GM23338 (cell line): ENCODE data around the gene SYNDIG1. TPM values are rescaled to one million over a fixed set of nuclear protein-coding genes. Genes with fewer than 3 reads are reported as not detected.

Experiments used
- ATAC-seq: fragments of 200-7000 bp; cut with Tn5 transposase; 3 replicates; pipeline ENCODE4 v1.9.1; 2020
- DNase-seq: peaks from one replicate; pipeline ENCODE4 v3.0.0-alpha.2; 2015; ENCODE audit warnings: low spot score
- H2AFZ ChIP-seq: fragments of 200-600 bp; sonication (generic); 2 replicates; pipeline ENCODE4 v1.8.0; 2016; ENCODE audit warnings: antibody characterized with exemption, mild to moderate bottlenecking, moderate library complexity
- H3F3A ChIP-seq: fragments of 200-600 bp; sonication (generic); replicated peaks from 2 replicates; pipeline ENCODE4 v1.8.0; 2017; ENCODE audit warnings: antibody characterized with exemption, mixed run types, low read depth
- H3K27ac ChIP-seq: fragments of 200-600 bp; sonication (generic); 2 replicates; pipeline ENCODE4 v1.6.1; 2016; ENCODE audit warnings: low read depth
- H3K27me3 ChIP-seq: fragments of 200-600 bp; sonication (generic); 2 replicates; pipeline ENCODE4 v1.8.0; 2016; ENCODE audit warnings: mild to moderate bottlenecking, mixed run types, moderate library complexity; ENCODE audit not compliant: insufficient read depth
- H3K36me3 ChIP-seq: fragments of 200-600 bp; sonication (generic); 2 replicates; pipeline ENCODE4 v1.8.0; 2016; ENCODE audit warnings: mild to moderate bottlenecking; ENCODE audit not compliant: insufficient read depth
- H3K4me1 ChIP-seq: fragments of 200-600 bp; sonication (generic); 2 replicates; pipeline ENCODE4 v1.8.0; 2016; ENCODE audit warnings: mild to moderate bottlenecking, moderate library complexity; ENCODE audit not compliant: insufficient read depth
- H3K4me2 ChIP-seq: fragments of 200-600 bp; sonication (generic); 2 replicates; pipeline ENCODE4 v1.7.1; 2017; ENCODE audit warnings: mixed run types
- H3K4me3 ChIP-seq: fragments of 200-600 bp; sonication (generic); 2 replicates; pipeline ENCODE4 v1.6.1; 2016; ENCODE audit warnings: mixed run types
- H3K79me2 ChIP-seq: fragments of 200-600 bp; sonication (generic); replicated peaks from 2 replicates; pipeline ENCODE4 v1.8.0; 2017; ENCODE audit warnings: mild to moderate bottlenecking; ENCODE audit not compliant: insufficient read depth
- H3K9me2 ChIP-seq: fragments of 200-600 bp; sonication (generic); 2 replicates; pipeline ENCODE4 v1.8.0; 2017; ENCODE audit not compliant: insufficient read depth
- H4K20me1 ChIP-seq: fragments of 200-600 bp; sonication (generic); replicated peaks from 2 replicates; pipeline ENCODE4 v1.8.0; 2017; ENCODE audit warnings: mild to moderate bottlenecking; ENCODE audit not compliant: insufficient read depth
- H3K27ac Mint-ChIP-seq: 2 replicates; pipeline ENCODE4 v1.8.0; 2020; ENCODE audit warnings: inconsistent platforms, mild to moderate bottlenecking, moderate library complexity, mixed read lengths
- H3K27me3 Mint-ChIP-seq: 3 replicates; pipeline ENCODE4 v1.8.0; 2022; ENCODE audit warnings: low read depth, mild to moderate bottlenecking, moderate library complexity, mixed read lengths, inconsistent platforms; ENCODE audit not compliant: insufficient read depth, poor library complexity
- H3K36me3 Mint-ChIP-seq: 3 replicates; pipeline ENCODE4 v1.8.0; 2021; ENCODE audit warnings: low read depth, mild to moderate bottlenecking, inconsistent platforms, moderate library complexity, mixed read lengths
- H3K4me1 Mint-ChIP-seq: 3 replicates; pipeline ENCODE4 v1.8.0; 2020; ENCODE audit warnings: mild to moderate bottlenecking, inconsistent platforms, mixed read lengths
- H3K4me3 Mint-ChIP-seq: 3 replicates; pipeline ENCODE4 v1.8.0; 2021; ENCODE audit warnings: moderate library complexity, mild to moderate bottlenecking, inconsistent platforms, mixed read lengths
- H3K9me3 Mint-ChIP-seq: 3 replicates; pipeline ENCODE4 v1.8.0; 2020; ENCODE audit warnings: moderate library complexity, mild to moderate bottlenecking, inconsistent platforms, mixed read lengths
- CREB1 ChIP-seq: fragments of 250-450 bp; sonication (Bioruptor Pico); IDR thresholded peaks from 2 replicates; pipeline ENCODE4 v1.5.0; 2020; ENCODE audit warnings: low read depth, mild to moderate bottlenecking, moderate library complexity
- EZH2 ChIP-seq: fragments of 200-600 bp; sonication (generic); IDR thresholded peaks from one replicate; pipeline ENCODE4 v1.8.0; 2017; ENCODE audit warnings: antibody characterized with exemption, mild to moderate bottlenecking, low read depth; ENCODE audit not compliant: unreplicated experiment
- EZH2phosphoT487 ChIP-seq: fragments of 200-600 bp; sonication (generic); IDR thresholded peaks from one replicate; pipeline ENCODE4 v1.8.1; 2018; ENCODE audit warnings: antibody characterized with exemption; ENCODE audit not compliant: unreplicated experiment
- JUNB ChIP-seq: IDR thresholded peaks from one replicate; pipeline ENCODE4 v1.6.1; 2016; ENCODE audit warnings: antibody characterized with exemption; ENCODE audit not compliant: unreplicated experiment
- NANOG ChIP-seq: IDR thresholded peaks from 2 replicates; pipeline ENCODE4 v1.6.1; 2016; ENCODE audit warnings: antibody characterized with exemption, borderline replicate concordance
- STAT1 ChIP-seq: IDR thresholded peaks from one replicate; pipeline ENCODE4 v1.6.1; 2016; ENCODE audit warnings: antibody characterized with exemption; ENCODE audit not compliant: unreplicated experiment
- ZNF114 ChIP-seq: fragments of 250-450 bp; sonication (Bioruptor Pico); IDR thresholded peaks from 2 replicates; pipeline ENCODE4 v1.5.0; 2020; ENCODE audit warnings: mild to moderate bottlenecking, moderate library complexity
- ZNF331 ChIP-seq: fragments of 250-450 bp; sonication (Bioruptor Pico); IDR thresholded peaks from 2 replicates; pipeline ENCODE4 v1.5.0; 2020; ENCODE audit warnings: low read depth, mild to moderate bottlenecking, moderate library complexity
- polyA plus RNA-seq: library from polyadenylated mRNA; unstranded; fragments of >200 nt; fragmentation: Nextera tagmentation; extraction: Ambion mirVana; gene quantifications from 2 replicates; pipeline ENCODE4 v1.2.1, GENCODE V29; 2016
- total RNA-seq: library from RNA; depleted of rRNA; stranded (reverse); fragments of >200 nt; shearing (Covaris generic); gene quantifications from 2 replicates; pipeline ENCODE4 v1.2.3, GENCODE V29; 2014
- TF ChIP-seq, protein P1 (sequence below): IDR thresholded peaks from 2 replicates; pipeline ENCODE4 v1.6.1; 2016; ENCODE audit warnings: antibody characterized with exemption
- TF ChIP-seq, protein P2 (sequence below), 2 experiments: fragments of 200-600 bp in 1 of 2; sonication (generic) in 1 of 2; conservative IDR thresholded peaks; 2 replicates each; pipeline versions ENCODE4 v1.5.1 to v1.6.1; 2016 to 2017; ENCODE audit warnings: antibody characterized with exemption in 2 of 2, low read depth in 2 of 2, mild to moderate bottlenecking in 2 of 2, moderate library complexity in 1 of 2
- TF ChIP-seq, protein P3 (sequence below): IDR thresholded peaks from one replicate; pipeline ENCODE4 v1.6.1; 2018; ENCODE audit warnings: antibody characterized with exemption; ENCODE audit not compliant: unreplicated experiment
- TF ChIP-seq, protein P4 (sequence below): fragments of 250-450 bp; sonication (Bioruptor Pico); IDR thresholded peaks from 2 replicates; pipeline ENCODE4 v1.5.0; 2020; ENCODE audit warnings: mild to moderate bottlenecking, moderate library complexity

Gene SYNDIG1
- total and polyA plus RNA-seq, 2 experiments from 2014 or later: 2.8 to 4.8 TPM

DNA sequence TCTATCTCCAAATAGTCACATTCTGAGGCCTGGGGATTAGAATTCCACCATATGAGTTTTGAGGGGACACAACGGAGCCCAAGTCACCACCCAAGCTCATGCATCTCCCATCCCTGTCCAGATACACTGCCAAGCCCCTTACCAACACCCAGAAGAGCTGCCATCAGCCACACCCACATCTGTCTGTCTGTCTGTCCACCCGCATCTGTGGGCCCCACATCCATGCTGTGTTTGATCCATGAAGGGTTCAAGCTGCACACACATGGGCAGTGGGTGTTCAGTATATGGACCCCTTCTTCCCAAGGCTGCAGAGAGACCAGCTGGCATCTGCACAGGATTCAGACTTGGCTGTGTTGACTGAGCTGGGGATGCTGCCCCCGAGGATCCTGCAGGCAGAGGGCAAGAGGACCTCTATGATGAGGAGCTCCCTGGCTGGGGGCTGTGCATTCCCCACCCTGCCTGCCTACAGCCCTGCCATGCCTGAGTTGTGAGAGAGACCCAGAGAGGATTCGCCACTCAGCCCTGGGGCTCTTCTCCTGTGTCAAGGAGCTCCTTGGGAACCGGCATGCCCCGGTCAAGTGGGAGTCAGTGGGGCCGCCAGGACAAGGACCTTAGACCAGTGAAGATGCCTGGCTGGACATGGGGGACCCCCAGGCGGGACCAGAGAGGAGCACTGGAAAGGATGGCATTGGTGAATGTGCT is 206.4 kb downstream of the SYNDIG1 start:
- no peak overlapping the region for H2AFZ ChIP-seq
- Mint-ChIP-seq H3K27ac (no peak overlapping the region; the same call in 1 of the 2 replicates), H3K4me3 (no peak overlapping the region), H3K9me3 (peaks cover 4% of the 10 kb centered on the region; the same call in 2 of the 3 replicates), H3K36me3 (no peaks in the 10 kb centered on the region; the same call in 2 of the 3 replicates), H3K4me1 (0 out of 3 replicates have a peak, but pooled peaks cover 4% of the 10 kb centered on the region), H3K27me3 (peaks cover 17% of the 10 kb centered on the region)
- DNase-seq: no peak
- 0 out of 2 replicates have a peak, but pooled peaks cover 7% of the 10 kb centered on the region for H3K9me2 ChIP-seq
- ATAC-seq: no peak
- H3K36me3 ChIP-seq: no peaks in the 10 kb centered on the region
- no peaks in the 10 kb centered on the region for H3K79me2 ChIP-seq
- H3K4me1 ChIP-seq: no peaks in the 10 kb centered on the region
- H3K27ac ChIP-seq: no peak overlapping the region
- no peak overlapping the region for H3K4me2 ChIP-seq
- no peak overlapping the region for H3K4me3 ChIP-seq
- TF ChIP-seq EZH2phosphoT487 (no peak), CREB1 (CRISPR knock-in tag) (no peak), ZNF114 (CRISPR knock-in tag) (no peak), STAT1 (no peak), ZNF331 (CRISPR knock-in tag) (no peak), JUNB (no peak), EZH2 (no peak), NANOG (no peak)
- TF ChIP-seq, protein P1, sequence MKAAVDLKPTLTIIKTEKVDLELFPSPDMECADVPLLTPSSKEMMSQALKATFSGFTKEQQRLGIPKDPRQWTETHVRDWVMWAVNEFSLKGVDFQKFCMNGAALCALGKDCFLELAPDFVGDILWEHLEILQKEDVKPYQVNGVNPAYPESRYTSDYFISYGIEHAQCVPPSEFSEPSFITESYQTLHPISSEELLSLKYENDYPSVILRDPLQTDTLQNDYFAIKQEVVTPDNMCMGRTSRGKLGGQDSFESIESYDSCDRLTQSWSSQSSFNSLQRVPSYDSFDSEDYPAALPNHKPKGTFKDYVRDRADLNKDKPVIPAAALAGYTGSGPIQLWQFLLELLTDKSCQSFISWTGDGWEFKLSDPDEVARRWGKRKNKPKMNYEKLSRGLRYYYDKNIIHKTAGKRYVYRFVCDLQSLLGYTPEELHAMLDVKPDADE: no peak
- TF ChIP-seq, protein P2, sequence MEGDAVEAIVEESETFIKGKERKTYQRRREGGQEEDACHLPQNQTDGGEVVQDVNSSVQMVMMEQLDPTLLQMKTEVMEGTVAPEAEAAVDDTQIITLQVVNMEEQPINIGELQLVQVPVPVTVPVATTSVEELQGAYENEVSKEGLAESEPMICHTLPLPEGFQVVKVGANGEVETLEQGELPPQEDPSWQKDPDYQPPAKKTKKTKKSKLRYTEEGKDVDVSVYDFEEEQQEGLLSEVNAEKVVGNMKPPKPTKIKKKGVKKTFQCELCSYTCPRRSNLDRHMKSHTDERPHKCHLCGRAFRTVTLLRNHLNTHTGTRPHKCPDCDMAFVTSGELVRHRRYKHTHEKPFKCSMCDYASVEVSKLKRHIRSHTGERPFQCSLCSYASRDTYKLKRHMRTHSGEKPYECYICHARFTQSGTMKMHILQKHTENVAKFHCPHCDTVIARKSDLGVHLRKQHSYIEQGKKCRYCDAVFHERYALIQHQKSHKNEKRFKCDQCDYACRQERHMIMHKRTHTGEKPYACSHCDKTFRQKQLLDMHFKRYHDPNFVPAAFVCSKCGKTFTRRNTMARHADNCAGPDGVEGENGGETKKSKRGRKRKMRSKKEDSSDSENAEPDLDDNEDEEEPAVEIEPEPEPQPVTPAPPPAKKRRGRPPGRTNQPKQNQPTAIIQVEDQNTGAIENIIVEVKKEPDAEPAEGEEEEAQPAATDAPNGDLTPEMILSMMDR (conservative IDR thresholded peaks at IDR 0.05; ENCODE audit: low read depth in 2 of 2): no peak
- TF ChIP-seq, protein P3, sequence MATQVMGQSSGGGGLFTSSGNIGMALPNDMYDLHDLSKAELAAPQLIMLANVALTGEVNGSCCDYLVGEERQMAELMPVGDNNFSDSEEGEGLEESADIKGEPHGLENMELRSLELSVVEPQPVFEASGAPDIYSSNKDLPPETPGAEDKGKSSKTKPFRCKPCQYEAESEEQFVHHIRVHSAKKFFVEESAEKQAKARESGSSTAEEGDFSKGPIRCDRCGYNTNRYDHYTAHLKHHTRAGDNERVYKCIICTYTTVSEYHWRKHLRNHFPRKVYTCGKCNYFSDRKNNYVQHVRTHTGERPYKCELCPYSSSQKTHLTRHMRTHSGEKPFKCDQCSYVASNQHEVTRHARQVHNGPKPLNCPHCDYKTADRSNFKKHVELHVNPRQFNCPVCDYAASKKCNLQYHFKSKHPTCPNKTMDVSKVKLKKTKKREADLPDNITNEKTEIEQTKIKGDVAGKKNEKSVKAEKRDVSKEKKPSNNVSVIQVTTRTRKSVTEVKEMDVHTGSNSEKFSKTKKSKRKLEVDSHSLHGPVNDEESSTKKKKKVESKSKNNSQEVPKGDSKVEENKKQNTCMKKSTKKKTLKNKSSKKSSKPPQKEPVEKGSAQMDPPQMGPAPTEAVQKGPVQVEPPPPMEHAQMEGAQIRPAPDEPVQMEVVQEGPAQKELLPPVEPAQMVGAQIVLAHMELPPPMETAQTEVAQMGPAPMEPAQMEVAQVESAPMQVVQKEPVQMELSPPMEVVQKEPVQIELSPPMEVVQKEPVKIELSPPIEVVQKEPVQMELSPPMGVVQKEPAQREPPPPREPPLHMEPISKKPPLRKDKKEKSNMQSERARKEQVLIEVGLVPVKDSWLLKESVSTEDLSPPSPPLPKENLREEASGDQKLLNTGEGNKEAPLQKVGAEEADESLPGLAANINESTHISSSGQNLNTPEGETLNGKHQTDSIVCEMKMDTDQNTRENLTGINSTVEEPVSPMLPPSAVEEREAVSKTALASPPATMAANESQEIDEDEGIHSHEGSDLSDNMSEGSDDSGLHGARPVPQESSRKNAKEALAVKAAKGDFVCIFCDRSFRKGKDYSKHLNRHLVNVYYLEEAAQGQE: no peak
- TF ChIP-seq, protein P4, sequence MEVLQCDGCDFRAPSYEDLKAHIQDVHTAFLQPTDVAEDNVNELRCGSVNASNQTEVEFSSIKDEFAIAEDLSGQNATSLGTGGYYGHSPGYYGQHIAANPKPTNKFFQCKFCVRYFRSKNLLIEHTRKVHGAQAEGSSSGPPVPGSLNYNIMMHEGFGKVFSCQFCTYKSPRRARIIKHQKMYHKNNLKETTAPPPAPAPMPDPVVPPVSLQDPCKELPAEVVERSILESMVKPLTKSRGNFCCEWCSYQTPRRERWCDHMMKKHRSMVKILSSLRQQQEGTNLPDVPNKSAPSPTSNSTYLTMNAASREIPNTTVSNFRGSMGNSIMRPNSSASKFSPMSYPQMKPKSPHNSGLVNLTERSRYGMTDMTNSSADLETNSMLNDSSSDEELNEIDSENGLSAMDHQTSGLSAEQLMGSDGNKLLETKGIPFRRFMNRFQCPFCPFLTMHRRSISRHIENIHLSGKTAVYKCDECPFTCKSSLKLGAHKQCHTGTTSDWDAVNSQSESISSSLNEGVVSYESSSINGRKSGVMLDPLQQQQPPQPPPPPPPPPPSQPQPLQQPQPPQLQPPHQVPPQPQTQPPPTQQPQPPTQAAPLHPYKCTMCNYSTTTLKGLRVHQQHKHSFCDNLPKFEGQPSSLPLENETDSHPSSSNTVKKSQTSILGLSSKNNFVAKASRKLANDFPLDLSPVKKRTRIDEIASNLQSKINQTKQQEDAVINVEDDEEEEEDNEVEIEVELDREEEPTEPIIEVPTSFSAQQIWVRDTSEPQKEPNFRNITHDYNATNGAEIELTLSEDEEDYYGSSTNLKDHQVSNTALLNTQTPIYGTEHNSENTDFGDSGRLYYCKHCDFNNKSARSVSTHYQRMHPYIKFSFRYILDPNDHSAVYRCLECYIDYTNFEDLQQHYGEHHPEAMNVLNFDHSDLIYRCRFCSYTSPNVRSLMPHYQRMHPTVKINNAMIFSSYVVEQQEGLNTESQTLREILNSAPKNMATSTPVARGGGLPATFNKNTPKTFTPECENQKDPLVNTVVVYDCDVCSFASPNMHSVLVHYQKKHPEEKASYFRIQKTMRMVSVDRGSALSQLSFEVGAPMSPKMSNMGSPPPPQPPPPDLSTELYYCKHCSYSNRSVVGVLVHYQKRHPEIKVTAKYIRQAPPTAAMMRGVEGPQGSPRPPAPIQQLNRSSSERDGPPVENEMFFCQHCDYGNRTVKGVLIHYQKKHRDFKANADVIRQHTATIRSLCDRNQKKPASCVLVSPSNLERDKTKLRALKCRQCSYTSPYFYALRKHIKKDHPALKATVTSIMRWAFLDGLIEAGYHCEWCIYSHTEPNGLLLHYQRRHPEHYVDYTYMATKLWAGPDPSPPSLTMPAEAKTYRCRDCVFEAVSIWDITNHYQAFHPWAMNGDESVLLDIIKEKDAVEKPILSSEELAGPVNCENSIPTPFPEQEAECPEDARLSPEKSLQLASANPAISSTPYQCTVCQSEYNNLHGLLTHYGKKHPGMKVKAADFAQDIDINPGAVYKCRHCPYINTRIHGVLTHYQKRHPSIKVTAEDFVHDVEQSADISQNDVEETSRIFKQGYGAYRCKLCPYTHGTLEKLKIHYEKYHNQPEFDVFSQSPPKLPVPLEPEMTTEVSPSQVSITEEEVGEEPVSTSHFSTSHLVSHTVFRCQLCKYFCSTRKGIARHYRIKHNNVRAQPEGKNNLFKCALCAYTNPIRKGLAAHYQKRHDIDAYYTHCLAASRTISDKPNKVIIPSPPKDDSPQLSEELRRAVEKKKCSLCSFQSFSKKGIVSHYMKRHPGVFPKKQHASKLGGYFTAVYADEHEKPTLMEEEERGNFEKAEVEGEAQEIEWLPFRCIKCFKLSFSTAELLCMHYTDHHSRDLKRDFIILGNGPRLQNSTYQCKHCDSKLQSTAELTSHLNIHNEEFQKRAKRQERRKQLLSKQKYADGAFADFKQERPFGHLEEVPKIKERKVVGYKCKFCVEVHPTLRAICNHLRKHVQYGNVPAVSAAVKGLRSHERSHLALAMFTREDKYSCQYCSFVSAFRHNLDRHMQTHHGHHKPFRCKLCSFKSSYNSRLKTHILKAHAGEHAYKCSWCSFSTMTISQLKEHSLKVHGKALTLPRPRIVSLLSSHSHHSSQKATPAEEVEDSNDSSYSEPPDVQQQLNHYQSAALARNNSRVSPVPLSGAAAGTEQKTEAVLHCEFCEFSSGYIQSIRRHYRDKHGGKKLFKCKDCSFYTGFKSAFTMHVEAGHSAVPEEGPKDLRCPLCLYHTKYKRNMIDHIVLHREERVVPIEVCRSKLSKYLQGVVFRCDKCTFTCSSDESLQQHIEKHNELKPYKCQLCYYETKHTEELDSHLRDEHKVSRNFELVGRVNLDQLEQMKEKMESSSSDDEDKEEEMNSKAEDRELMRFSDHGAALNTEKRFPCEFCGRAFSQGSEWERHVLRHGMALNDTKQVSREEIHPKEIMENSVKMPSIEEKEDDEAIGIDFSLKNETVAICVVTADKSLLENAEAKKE (CRISPR knock-in tag): no peak
- no peaks in the 10 kb centered on the region for H3K27me3 ChIP-seq
- H3F3A ChIP-seq: no peaks in the 10 kb centered on the region
- no peaks in the 10 kb centered on the region; the same call in 1 of the 2 replicates for H4K20me1 ChIP-seq
